ENCODE measurements around the gene WDCP.
"Not testable (repeated sequence)": the region's sequence is repeated elsewhere in the genome, so short reads cannot be mapped to it uniquely, and the experiment has no call there.

Gene WDCP

GRCh38 chr2:24046930-24047702 is at the start of gene WDCP:
WDCP (minus strand) TSS chr2:24047391; CDS start chr2:24039494, 7,897 bp downstream.
- no peak for TF ChIP-seq CTCF (IDR thresholded peaks at IDR 0.05)
- Histone ChIP-seq H3K9me3 (no peaks in the 10 kb centered on the region), H3K4me1 (peaks cover 0 to 42% (median 22%) of the 10 kb centered on the region in 4 donors), H3K36me3 (no peaks in the 10 kb centered on the region), H3K27ac (peak within 1 kb of the TSS; percentile 84), H3K4me3 (peak within 1 kb of the TSS; percentile 75 to 86), H3K27me3 (no peaks in the 10 kb centered on the region)
- peak; percentile 98 to 99 for DNase-seq
- intact Hi-C loops (cut with DNase I; ENCODE audit: low total_unique reads): loop anchor here (5.0 kb wide), 1 partner anchor 35 kb away; the partner anchor contains the start of gene TP53I3

GRCh38 chr2:24095171-24095677 is 48.0 kb upstream of the WDCP start:
- H3K4me1 ChIP-seq; H3K4me3 ChIP-seq; H3K27me3 ChIP-seq; intact Hi-C loops (cut with DNase I; ENCODE audit: low total_unique reads); H3K9me3 ChIP-seq; H3K27ac ChIP-seq; DNase-seq: not testable (repeated sequence)
- H3K36me3 ChIP-seq: peaks cover 24 to 30% (median 27%) of the 10 kb centered on the region in 3 donors

GRCh38 chr2:24093270-24093669 is 46.1 kb upstream of the WDCP start:
- H3K27me3 ChIP-seq; H3K4me1 ChIP-seq; H3K27ac ChIP-seq; intact Hi-C loops (cut with DNase I; ENCODE audit: low total_unique reads); H3K9me3 ChIP-seq; DNase-seq; H3K4me3 ChIP-seq: not testable (repeated sequence)
- peaks cover 28 to 35% (median 34%) of the 10 kb centered on the region in 3 donors for H3K36me3 ChIP-seq

GRCh38 chr2:24088821-24089359 is 41.7 kb upstream of the WDCP start:
- Histone ChIP-seq H3K9me3 (no peaks in the 10 kb centered on the region), H3K27me3 (no peaks in the 10 kb centered on the region), H3K4me3 (no peak overlapping the region), H3K4me1 (peaks cover 0 to 10% (median 5%) of the 10 kb centered on the region in 4 donors), H3K36me3 (peaks cover 16 to 28% (median 17%) of the 10 kb centered on the region in 3 donors), H3K27ac (no peak overlapping the region)
- intact Hi-C loops (cut with DNase I; ENCODE audit: low total_unique reads): no loop called here
- no peak for DNase-seq
- no peak for TF ChIP-seq CTCF (IDR thresholded peaks at IDR 0.05)

- TF ChIP-seq CTCF (IDR thresholded peaks at IDR 0.05): no peak
- no peaks in the 10 kb centered on the region for H3K9me3 ChIP-seq
- peaks cover 0 to 17% (median 15%) of the 10 kb centered on the region in 4 donors for H3K4me1 ChIP-seq
- H3K4me3 ChIP-seq: no peak overlapping the region
- intact Hi-C loops (cut with DNase I; ENCODE audit: low total_unique reads): no loop called here
- DNase-seq: no peak
- no peak overlapping the region for H3K27ac ChIP-seq
- peaks cover 11 to 27% (median 23%) of the 10 kb centered on the region in 3 donors for H3K36me3 ChIP-seq
- H3K27me3 ChIP-seq: no peaks in the 10 kb centered on the region
These were observed 39.8 kb upstream of the WDCP start for GRCh38 chr2:24087032-24087431.

- Histone ChIP-seq H3K27me3 (no peaks in the 10 kb centered on the region), H3K36me3 (peaks cover 19 to 35% (median 26%) of the 10 kb centered on the region in 3 donors), H3K27ac (no peak overlapping the region), H3K9me3 (no peaks in the 10 kb centered on the region), H3K4me1 (peaks cover 0 to 17% (median 15%) of the 10 kb centered on the region in 4 donors), H3K4me3 (no peak overlapping the region)
- no peak for DNase-seq
- intact Hi-C loops (cut with DNase I; ENCODE audit: low total_unique reads): no loop called here
- TF ChIP-seq CTCF (IDR thresholded peaks at IDR 0.05): no peak
These were observed 39.0 kb upstream of the WDCP start for GRCh38 chr2:24086241-24086640.

Measured in tibial artery (tissue), 4 donors.